Chondrocyte (in vitro differentiated cells): ENCODE results near the gene ADGRL4. TPM values are rescaled to one million over a fixed set of nuclear protein-coding genes. Genes with fewer than 3 reads are reported as not detected.

Experiments used
- DNase-seq: peaks from one replicate; pipeline ENCODE4 v3.0.0; 2021; ENCODE audit warnings: mixed read lengths, low spot score
- H3K27ac Mint-ChIP-seq: one replicate; pipeline ENCODE4 v1.8.0; 2021; ENCODE audit warnings: mild to moderate bottlenecking, moderate library complexity, mixed read lengths; ENCODE audit not compliant: unreplicated experiment
- H3K27me3 Mint-ChIP-seq: 2 replicates; pipeline ENCODE4 v1.8.0; 2021; ENCODE audit warnings: low read depth, mixed read lengths
- H3K36me3 Mint-ChIP-seq: 2 replicates; pipeline ENCODE4 v1.8.0; 2021; ENCODE audit warnings: low read depth, mixed read lengths
- H3K4me1 Mint-ChIP-seq: 2 replicates; pipeline ENCODE4 v1.8.0; 2021; ENCODE audit warnings: low read depth, mild to moderate bottlenecking, mixed read lengths
- H3K4me3 Mint-ChIP-seq: one replicate; pipeline ENCODE4 v1.8.0; 2021; ENCODE audit warnings: mild to moderate bottlenecking, moderate library complexity, mixed read lengths; ENCODE audit not compliant: unreplicated experiment
- H3K9me3 Mint-ChIP-seq: 2 replicates; pipeline ENCODE4 v1.8.0; 2021; ENCODE audit warnings: low read depth, mixed read lengths
- CTCF ChIP-seq: fragments of 200-600 bp; sonication (generic); IDR thresholded peaks from 2 replicates; pipeline ENCODE4 v1.5.0; 2021; ENCODE audit warnings: antibody characterized with exemption, mild to moderate bottlenecking, moderate library complexity
- total RNA-seq: library from RNA; stranded (reverse); gene quantifications from 3 replicates; pipeline ENCODE4 v1.2.1, GENCODE V29; 2021

Gene ADGRL4
- total RNA-seq, 1 donor from 2014 or later = 6.9 TPM

- DNase-seq = no peak
- no peaks in the 10 kb centered on the region for H3K9me3 Mint-ChIP-seq
- H3K4me1 Mint-ChIP-seq = no peaks in the 10 kb centered on the region
- no peak overlapping the region for H3K27ac Mint-ChIP-seq
- H3K4me3 Mint-ChIP-seq = no peak overlapping the region
- no peak for TF ChIP-seq CTCF
- H3K27me3 Mint-ChIP-seq = no peaks in the 10 kb centered on the region
- no peaks in the 10 kb centered on the region for H3K36me3 Mint-ChIP-seq
Measured at GRCh38 chr1:79012500-79012899, 6.0 kb upstream of the ADGRL4 start.

- Mint-ChIP-seq H3K36me3 (no peaks in the 10 kb centered on the region), H3K27me3 (no peaks in the 10 kb centered on the region), H3K9me3 (no peaks in the 10 kb centered on the region), H3K4me1 (peaks cover 13% of the 10 kb centered on the region), H3K27ac (no peak overlapping the region), H3K4me3 (no peak overlapping the region)
- no peak for TF ChIP-seq CTCF
- DNase-seq = no peak
Measured at GRCh38 chr1:79010589-79010988, 4.1 kb upstream of the ADGRL4 start.

- Mint-ChIP-seq H3K9me3 (no peaks in the 10 kb centered on the region), H3K27ac (peak overlapping the region; percentile 0), H3K27me3 (no peaks in the 10 kb centered on the region), H3K4me3 (peak overlapping the region; percentile 82), H3K4me1 (peaks cover 13% of the 10 kb centered on the region), H3K36me3 (no peaks in the 10 kb centered on the region)
- no peak for TF ChIP-seq CTCF
- DNase-seq = no peak
Measured at GRCh38 chr1:79005945-79006344, 585 bp downstream of the ADGRL4 start.

GRCh38 chr1:79004916-79005315 is 1.6 kb downstream of the ADGRL4 start:
- no peak overlapping the region for H3K27ac Mint-ChIP-seq
- H3K36me3 Mint-ChIP-seq = no peaks in the 10 kb centered on the region
- H3K4me1 Mint-ChIP-seq = peaks cover 13% of the 10 kb centered on the region
- DNase-seq = no peak
- H3K9me3 Mint-ChIP-seq = no peaks in the 10 kb centered on the region
- no peaks in the 10 kb centered on the region for H3K27me3 Mint-ChIP-seq
- no peak overlapping the region for H3K4me3 Mint-ChIP-seq
- TF ChIP-seq CTCF = no peak

GRCh38 chr1:78996791-78997190 is 9.7 kb downstream of the ADGRL4 start:
- Mint-ChIP-seq H3K27ac (no peak overlapping the region), H3K4me1 (no peaks in the 10 kb centered on the region), H3K9me3 (no peaks in the 10 kb centered on the region), H3K27me3 (no peaks in the 10 kb centered on the region), H3K36me3 (no peaks in the 10 kb centered on the region), H3K4me3 (no peak overlapping the region)
- no peak for TF ChIP-seq CTCF
- DNase-seq = no peak
